ENCODE measurements around the gene CWC27.
A peak's percentile ranks its signal among the peaks of the same experiment; 100 is the strongest.

CWC27 gene

DNA sequence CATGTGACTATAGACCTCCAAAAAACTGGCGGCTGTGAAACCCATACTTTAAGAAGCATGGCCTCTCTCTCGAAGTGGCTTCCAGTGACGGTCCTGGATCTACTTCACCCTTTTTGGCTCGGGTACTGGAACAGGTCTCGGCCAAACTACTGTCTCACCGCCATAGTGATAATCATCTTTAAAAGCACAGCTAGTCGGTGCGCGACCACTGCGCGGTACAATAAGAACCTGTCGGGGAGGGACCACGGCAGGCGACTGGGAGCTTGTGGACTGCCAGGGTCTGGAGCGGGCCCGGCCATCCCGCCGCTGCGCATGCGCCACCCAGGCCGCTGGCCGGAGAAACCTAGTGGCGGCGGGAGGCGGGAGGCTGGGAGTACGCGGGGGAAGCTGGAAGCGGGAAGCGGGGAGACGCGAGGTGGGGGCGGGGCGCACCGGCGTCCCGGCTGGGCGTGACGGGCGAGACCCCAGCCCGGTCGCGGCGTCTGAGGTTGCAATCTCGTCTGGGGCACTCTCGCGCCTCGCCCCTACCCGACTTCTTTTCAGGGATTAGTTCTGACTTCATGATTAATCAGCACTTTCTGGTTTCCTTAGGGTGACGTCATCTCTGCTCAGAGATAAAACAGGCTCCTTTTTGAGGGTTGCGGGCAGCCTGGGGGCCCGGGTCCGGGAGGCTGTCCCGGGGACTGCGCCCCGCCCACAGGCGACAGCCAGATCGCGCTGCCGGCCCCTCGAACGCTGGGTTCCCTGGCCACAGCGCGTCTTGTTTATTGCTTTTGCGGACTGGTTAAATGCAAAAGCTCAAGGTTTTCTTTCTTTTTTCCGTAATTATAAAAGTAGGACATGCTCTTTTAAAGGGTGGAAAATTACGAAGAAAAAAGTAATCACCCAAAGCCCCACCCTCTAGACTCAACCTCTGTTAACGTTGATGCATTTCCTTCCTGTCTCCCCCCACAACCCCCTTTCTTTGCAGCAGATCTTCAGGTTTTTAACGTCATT, 266.8 kb downstream of the CWC27 start:
- Histone ChIP-seq H3K4me3 (ENCODE audit: low read length, poor library complexity, severe bottlenecking) (peak overlapping the region; percentile 24), H3K36me3 (ENCODE audit: insufficient read depth, low read length) (no peaks in the 10 kb centered on the region), H3K9me3 (ENCODE audit: insufficient read depth, low read depth, low read length) (no peaks in the 10 kb centered on the region), H3F3A (ENCODE audit: low read depth) (no peaks in the 10 kb centered on the region), H3K4me1 (ENCODE audit: insufficient read depth, low read length, poor library complexity, severe bottlenecking) (peaks cover 22% of the 10 kb centered on the region), H3K9me2 (replicated peaks; ENCODE audit: low read depth, low read length) (no peaks in the 10 kb centered on the region), H4K20me1 (ENCODE audit: insufficient read depth, low read length, poor library complexity, severe bottlenecking) (no peaks in the 10 kb centered on the region), H3K4me2 (ENCODE audit: low read depth, low read length, poor library complexity, severe bottlenecking) (peak overlapping the region; percentile 47), H3K79me2 (ENCODE audit: insufficient read depth, low read length) (no peaks in the 10 kb centered on the region), H3K27me3 (ENCODE audit: insufficient read depth, low read length, poor library complexity, severe bottlenecking) (no peaks in the 10 kb centered on the region), H3K9ac (ENCODE audit: low read depth, low read length, poor library complexity, severe bottlenecking) (no peak overlapping the region), H2AFZ (ENCODE audit: low read length) (peak overlapping the region; percentile 37)
- TF ChIP-seq, protein P1, sequence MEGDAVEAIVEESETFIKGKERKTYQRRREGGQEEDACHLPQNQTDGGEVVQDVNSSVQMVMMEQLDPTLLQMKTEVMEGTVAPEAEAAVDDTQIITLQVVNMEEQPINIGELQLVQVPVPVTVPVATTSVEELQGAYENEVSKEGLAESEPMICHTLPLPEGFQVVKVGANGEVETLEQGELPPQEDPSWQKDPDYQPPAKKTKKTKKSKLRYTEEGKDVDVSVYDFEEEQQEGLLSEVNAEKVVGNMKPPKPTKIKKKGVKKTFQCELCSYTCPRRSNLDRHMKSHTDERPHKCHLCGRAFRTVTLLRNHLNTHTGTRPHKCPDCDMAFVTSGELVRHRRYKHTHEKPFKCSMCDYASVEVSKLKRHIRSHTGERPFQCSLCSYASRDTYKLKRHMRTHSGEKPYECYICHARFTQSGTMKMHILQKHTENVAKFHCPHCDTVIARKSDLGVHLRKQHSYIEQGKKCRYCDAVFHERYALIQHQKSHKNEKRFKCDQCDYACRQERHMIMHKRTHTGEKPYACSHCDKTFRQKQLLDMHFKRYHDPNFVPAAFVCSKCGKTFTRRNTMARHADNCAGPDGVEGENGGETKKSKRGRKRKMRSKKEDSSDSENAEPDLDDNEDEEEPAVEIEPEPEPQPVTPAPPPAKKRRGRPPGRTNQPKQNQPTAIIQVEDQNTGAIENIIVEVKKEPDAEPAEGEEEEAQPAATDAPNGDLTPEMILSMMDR (conservative IDR thresholded peaks at IDR 0.05; ENCODE audit: low read length): no peak
- no peak for TF ChIP-seq EZH2phosphoT487 (IDR thresholded peaks at IDR 0.05; ENCODE audit: borderline replicate concordance)

DNA sequence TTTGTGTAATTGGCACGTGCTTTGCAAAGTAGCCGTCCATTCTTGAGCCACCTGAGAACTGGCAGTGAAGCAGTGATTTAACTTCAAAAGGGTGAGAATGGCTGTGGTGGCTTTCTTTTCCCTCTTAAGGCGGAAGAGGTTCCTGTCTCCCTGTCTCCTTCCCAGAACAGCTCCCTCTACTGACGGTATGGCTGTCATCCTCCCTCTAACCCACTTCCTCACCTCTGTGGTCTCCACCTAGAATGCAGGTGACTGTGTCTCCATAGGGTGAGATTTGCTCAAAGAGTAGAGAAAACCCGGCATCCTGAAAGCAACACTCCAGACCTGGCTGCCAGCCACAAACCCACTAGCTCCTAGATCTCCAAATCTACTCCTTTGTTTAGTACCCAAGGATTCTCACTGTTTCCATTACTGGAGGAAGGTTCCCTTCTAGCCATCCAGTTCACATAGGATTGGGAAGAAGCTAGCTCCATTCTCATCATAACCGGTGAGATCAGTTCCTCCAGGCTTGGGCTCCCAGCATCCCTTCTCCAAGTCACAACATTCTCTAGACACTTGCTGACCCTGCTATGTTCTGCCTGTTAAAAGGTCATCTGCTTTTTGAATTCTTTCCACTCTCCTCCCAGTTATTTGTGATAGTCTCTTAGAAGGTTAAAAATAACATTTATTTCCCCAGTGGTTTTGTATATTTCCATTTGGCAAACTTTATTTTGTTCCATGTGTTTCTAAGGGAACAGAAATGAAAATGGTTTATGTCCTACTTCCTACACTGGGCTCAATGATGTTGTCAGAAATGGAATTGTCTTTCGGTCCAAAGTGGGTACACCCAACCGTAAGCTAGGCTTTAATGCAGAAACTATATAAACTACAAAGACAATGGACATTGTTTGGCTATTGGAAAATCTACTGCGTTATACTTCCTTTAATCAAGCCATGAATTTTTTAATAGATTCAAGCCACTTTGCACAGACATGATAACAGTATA, 269.4 kb downstream of the CWC27 start:
- Histone ChIP-seq H3F3A (ENCODE audit: low read depth) (no peaks in the 10 kb centered on the region), H3K36me3 (ENCODE audit: insufficient read depth, low read length) (no peaks in the 10 kb centered on the region), H3K9ac (ENCODE audit: low read depth, low read length, poor library complexity, severe bottlenecking) (no peak overlapping the region), H3K9me3 (ENCODE audit: insufficient read depth, low read depth, low read length) (no peaks in the 10 kb centered on the region), H2AFZ (ENCODE audit: low read length) (peak overlapping the region; percentile 24; the same call in 1 of the 2 replicates), H4K20me1 (ENCODE audit: insufficient read depth, low read length, poor library complexity, severe bottlenecking) (no peaks in the 10 kb centered on the region), H3K9me2 (replicated peaks; ENCODE audit: low read depth, low read length) (no peaks in the 10 kb centered on the region), H3K4me3 (ENCODE audit: low read length, poor library complexity, severe bottlenecking) (no peak overlapping the region), H3K4me2 (ENCODE audit: low read depth, low read length, poor library complexity, severe bottlenecking) (no peak overlapping the region), H3K4me1 (ENCODE audit: insufficient read depth, low read length, poor library complexity, severe bottlenecking) (peaks cover 22% of the 10 kb centered on the region), H3K79me2 (ENCODE audit: insufficient read depth, low read length) (no peaks in the 10 kb centered on the region), H3K27me3 (ENCODE audit: insufficient read depth, low read length, poor library complexity, severe bottlenecking) (no peaks in the 10 kb centered on the region)
- no peak for TF ChIP-seq EZH2phosphoT487 (IDR thresholded peaks at IDR 0.05; ENCODE audit: borderline replicate concordance)
- TF ChIP-seq, protein P1 (conservative IDR thresholded peaks at IDR 0.05; ENCODE audit: low read length): peak; percentile 59

DNA sequence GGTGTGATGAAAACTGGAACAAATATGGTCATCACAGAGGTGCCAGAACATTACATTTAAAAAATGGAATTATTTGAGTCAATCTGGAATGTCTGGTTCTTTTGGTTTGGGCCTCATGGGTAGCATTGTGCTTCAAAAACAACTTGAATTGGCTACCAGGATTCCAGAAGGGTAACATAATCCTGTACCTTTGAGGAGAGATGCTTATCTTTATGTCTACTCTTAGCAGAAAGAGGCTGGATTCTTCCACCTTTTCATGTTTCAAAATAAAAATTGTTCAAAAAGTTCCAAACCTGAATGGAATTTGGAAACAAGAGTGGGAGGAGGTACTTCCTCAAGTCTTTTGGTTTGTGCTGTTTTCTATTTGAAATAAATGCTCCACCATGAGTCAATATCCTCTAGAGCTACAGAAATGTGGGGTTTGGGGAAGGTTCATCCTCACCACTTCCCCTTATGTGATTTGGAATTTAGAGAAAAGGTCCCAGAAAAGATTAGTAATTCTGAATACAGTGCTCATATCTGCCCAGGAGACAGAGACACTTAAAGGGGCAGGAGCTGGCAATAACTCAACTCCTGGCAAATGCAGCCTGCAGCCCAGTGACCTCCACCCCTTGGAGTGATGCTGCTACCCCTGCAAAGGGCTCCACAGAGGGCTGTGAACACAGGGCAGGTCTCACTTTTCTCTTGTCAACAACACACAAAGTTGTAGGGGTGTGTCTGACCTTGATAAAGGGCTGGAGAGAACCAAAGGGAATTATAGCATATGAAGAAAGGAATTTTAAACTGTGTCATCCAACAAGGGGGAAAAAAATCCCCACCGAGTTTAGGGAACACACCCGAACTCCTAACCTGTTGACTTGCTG, 272.8 kb downstream of the CWC27 start:
- Histone ChIP-seq H3K79me2 (ENCODE audit: insufficient read depth, low read length) (no peaks in the 10 kb centered on the region), H2AFZ (ENCODE audit: low read length) (no peak overlapping the region), H3K4me2 (ENCODE audit: low read depth, low read length, poor library complexity, severe bottlenecking) (no peak overlapping the region), H3K4me1 (ENCODE audit: insufficient read depth, low read length, poor library complexity, severe bottlenecking) (peaks cover 13% of the 10 kb centered on the region), H3K9me2 (replicated peaks; ENCODE audit: low read depth, low read length) (no peaks in the 10 kb centered on the region), H3K27me3 (ENCODE audit: insufficient read depth, low read length, poor library complexity, severe bottlenecking) (no peaks in the 10 kb centered on the region), H3K36me3 (ENCODE audit: insufficient read depth, low read length) (no peaks in the 10 kb centered on the region), H3K4me3 (ENCODE audit: low read length, poor library complexity, severe bottlenecking) (no peak overlapping the region), H3F3A (ENCODE audit: low read depth) (no peaks in the 10 kb centered on the region), H3K9me3 (ENCODE audit: insufficient read depth, low read depth, low read length) (no peaks in the 10 kb centered on the region), H4K20me1 (ENCODE audit: insufficient read depth, low read length, poor library complexity, severe bottlenecking) (no peaks in the 10 kb centered on the region), H3K9ac (ENCODE audit: low read depth, low read length, poor library complexity, severe bottlenecking) (no peak overlapping the region)
- TF ChIP-seq EZH2phosphoT487 (IDR thresholded peaks at IDR 0.05; ENCODE audit: borderline replicate concordance): no peak
- TF ChIP-seq, protein P1 (conservative IDR thresholded peaks at IDR 0.05; ENCODE audit: low read length): no peak
